Activated naive CD4-positive, alpha-beta T cell treated with anti-CD3 and anti-CD28 coated beads for 36 hours (primary cell): ENCODE results near the gene KEL. TPM values are rescaled to one million over a fixed set of nuclear protein-coding genes. Genes with fewer than 3 reads are reported as not detected.

Source experiments
- CTCF ChIA-PET: fragments of 350-600 bp; sonication (Branson Sonifier 250); formaldehyde crosslinking; loops from one replicate; lab custom pipeline; 2021; ENCODE audit warnings: antibody characterized with exemption; lab: Charles Lee
- DNase-seq: peaks from one replicate; pipeline ENCODE4 v3.0.0-alpha.2; 2020
- H3K27ac Mint-ChIP-seq: one replicate; pipeline ENCODE4 v1.8.0; 2021; ENCODE audit warnings: mild to moderate bottlenecking, mixed read lengths
- H3K27me3 Mint-ChIP-seq: one replicate; pipeline ENCODE4 v1.8.0; 2021; ENCODE audit warnings: low read depth, mixed read lengths
- H3K36me3 Mint-ChIP-seq: one replicate; pipeline ENCODE4 v1.8.0; 2021; ENCODE audit warnings: low read depth, mixed read lengths
- H3K4me1 Mint-ChIP-seq: one replicate; pipeline ENCODE4 v1.8.0; 2021; ENCODE audit warnings: low read depth, mixed read lengths
- H3K4me3 Mint-ChIP-seq: one replicate; pipeline ENCODE4 v1.8.0; 2021; ENCODE audit warnings: mild to moderate bottlenecking, moderate library complexity, mixed read lengths
- H3K9me3 Mint-ChIP-seq: one replicate; pipeline ENCODE4 v1.8.0; 2021; ENCODE audit warnings: mixed read lengths
- intact Hi-C: fragments of 100-400 bp; cut with micrococcal nuclease; formaldehyde crosslinking; loops from one replicate; pipeline ENCODE4 v1.15.1; 2023
- total RNA-seq, 2 experiments: library from RNA; stranded (reverse); gene quantifications; one replicate each; pipeline ENCODE4 v1.2.3, GENCODE V29; 2021

Gene KEL
- total RNA-seq, 2 experiments from 2014 or later = 0.52 to 0.83 TPM

- Mint-ChIP-seq H3K9me3 (peaks cover 4% of the 10 kb centered on the region), H3K4me3 (no peak overlapping the region), H3K4me1 (no peaks in the 10 kb centered on the region), H3K27me3 (peaks cover 14% of the 10 kb centered on the region), H3K27ac (no peak overlapping the region), H3K36me3 (peaks cover 1% of the 10 kb centered on the region)
- CTCF ChIA-PET = interaction anchor here (0.7 kb wide), 1 partner anchor 292 kb away, joined by 3 read pairs; no protein-coding TSS in a partner anchor
- intact Hi-C loops = no loop called here
- DNase-seq = no peak
These were observed 56.4 kb downstream of the KEL start for GRCh38 chr7:142905759-142906158.

GRCh38 chr7:142904128-142904527, 58.0 kb downstream of the KEL start:
- intact Hi-C loops = no loop called here
- H3K4me1 Mint-ChIP-seq = no peaks in the 10 kb centered on the region
- peaks cover 7% of the 10 kb centered on the region for H3K27me3 Mint-ChIP-seq
- H3K27ac Mint-ChIP-seq = no peak overlapping the region
- no peak overlapping the region for H3K4me3 Mint-ChIP-seq
- peaks cover 1% of the 10 kb centered on the region for H3K36me3 Mint-ChIP-seq
- peaks cover 4% of the 10 kb centered on the region for H3K9me3 Mint-ChIP-seq
- DNase-seq = no peak
- CTCF ChIA-PET = interaction anchor here (0.5 to 1.4 kb wide), 3 partner anchors 18 to 99 kb away, joined by 3 to 4 read pairs (median 3); no protein-coding TSS in a partner anchor

- CTCF ChIA-PET = interaction anchor here (0.7 to 1.6 kb wide), 5 partner anchors 10 to 575 kb away, joined by 3 to 4 read pairs (median 3); no protein-coding TSS in a partner anchor
- no peak overlapping the region for H3K27ac Mint-ChIP-seq
- H3K27me3 Mint-ChIP-seq = no peaks in the 10 kb centered on the region
- peaks cover 4% of the 10 kb centered on the region for H3K9me3 Mint-ChIP-seq
- peaks cover 1% of the 10 kb centered on the region for H3K36me3 Mint-ChIP-seq
- no peaks in the 10 kb centered on the region for H3K4me1 Mint-ChIP-seq
- no peak for DNase-seq
- H3K4me3 Mint-ChIP-seq = no peak overlapping the region
- intact Hi-C loops = no loop called here
These were observed 60.5 kb downstream of the KEL start for GRCh38 chr7:142901426-142902259.

- H3K27ac Mint-ChIP-seq = no peak overlapping the region
- CTCF ChIA-PET = interaction anchor here (1.1 to 1.3 kb wide), 2 partner anchors 19 to 26 kb away, joined by 3 read pairs; no protein-coding TSS in a partner anchor
- H3K36me3 Mint-ChIP-seq = peaks cover 1% of the 10 kb centered on the region
- no peaks in the 10 kb centered on the region for H3K4me1 Mint-ChIP-seq
- DNase-seq = no peak
- H3K9me3 Mint-ChIP-seq = peaks cover 2% of the 10 kb centered on the region
- H3K27me3 Mint-ChIP-seq = no peaks in the 10 kb centered on the region
- intact Hi-C loops = no loop called here
- H3K4me3 Mint-ChIP-seq = no peak overlapping the region
These were observed 62.5 kb downstream of the KEL start for GRCh38 chr7:142899661-142900060.

GRCh38 chr7:142898377-142899170, 63.6 kb downstream of the KEL start:
- CTCF ChIA-PET = interaction anchor here (0.7 to 1.1 kb wide), 2 partner anchors 18 to 540 kb away, joined by 3 to 5 read pairs; no protein-coding TSS in a partner anchor
- H3K9me3 Mint-ChIP-seq = peaks cover 2% of the 10 kb centered on the region
- intact Hi-C loops = no loop called here
- H3K4me3 Mint-ChIP-seq = no peak overlapping the region
- peaks cover 1% of the 10 kb centered on the region for H3K36me3 Mint-ChIP-seq
- no peak for DNase-seq
- no peaks in the 10 kb centered on the region for H3K27me3 Mint-ChIP-seq
- H3K27ac Mint-ChIP-seq = no peak overlapping the region
- no peaks in the 10 kb centered on the region for H3K4me1 Mint-ChIP-seq

GRCh38 chr7:142897691-142898090, 64.5 kb downstream of the KEL start:
- CTCF ChIA-PET = no interaction called here
- no peaks in the 10 kb centered on the region for H3K4me1 Mint-ChIP-seq
- no peak overlapping the region for H3K4me3 Mint-ChIP-seq
- no peaks in the 10 kb centered on the region for H3K9me3 Mint-ChIP-seq
- H3K36me3 Mint-ChIP-seq = no peaks in the 10 kb centered on the region
- no peak overlapping the region for H3K27ac Mint-ChIP-seq
- intact Hi-C loops = no loop called here
- DNase-seq = no peak
- H3K27me3 Mint-ChIP-seq = no peaks in the 10 kb centered on the region

- Mint-ChIP-seq H3K4me1 (no peaks in the 10 kb centered on the region), H3K4me3 (no peak overlapping the region), H3K36me3 (no peaks in the 10 kb centered on the region), H3K27ac (no peak overlapping the region), H3K9me3 (no peaks in the 10 kb centered on the region), H3K27me3 (no peaks in the 10 kb centered on the region)
- CTCF ChIA-PET = interaction anchor here (0.6 kb wide), 1 partner anchor 38 kb away, joined by 3 read pairs; no protein-coding TSS in a partner anchor
- intact Hi-C loops = no loop called here
- DNase-seq = no peak
These were observed 65.3 kb downstream of the KEL start for GRCh38 chr7:142896741-142897379.

- H3K27ac Mint-ChIP-seq = no peak overlapping the region
- H3K27me3 Mint-ChIP-seq = no peaks in the 10 kb centered on the region
- CTCF ChIA-PET = interaction anchor here (0.6 kb wide), 1 partner anchor 39 kb away, joined by 3 read pairs; no protein-coding TSS in a partner anchor
- no peaks in the 10 kb centered on the region for H3K36me3 Mint-ChIP-seq
- no peaks in the 10 kb centered on the region for H3K4me1 Mint-ChIP-seq
- intact Hi-C loops = no loop called here
- no peaks in the 10 kb centered on the region for H3K9me3 Mint-ChIP-seq
- H3K4me3 Mint-ChIP-seq = no peak overlapping the region
- DNase-seq = no peak
These were observed 66.0 kb downstream of the KEL start for GRCh38 chr7:142896151-142896550.

GRCh38 chr7:142894985-142895593, 67.1 kb downstream of the KEL start:
- H3K9me3 Mint-ChIP-seq = no peaks in the 10 kb centered on the region
- no peaks in the 10 kb centered on the region for H3K27me3 Mint-ChIP-seq
- intact Hi-C loops = no loop called here
- CTCF ChIA-PET = interaction anchor here (1.3 kb wide), 1 partner anchor 41 kb away, joined by 3 read pairs; no protein-coding TSS in a partner anchor
- no peak for DNase-seq
- H3K4me3 Mint-ChIP-seq = no peak overlapping the region
- no peaks in the 10 kb centered on the region for H3K4me1 Mint-ChIP-seq
- no peak overlapping the region for H3K27ac Mint-ChIP-seq
- H3K36me3 Mint-ChIP-seq = no peaks in the 10 kb centered on the region

GRCh38 chr7:142894112-142894984, 67.8 kb downstream of the KEL start:
- no peak overlapping the region for H3K4me3 Mint-ChIP-seq
- CTCF ChIA-PET = interaction anchor here (1.3 kb wide), 1 partner anchor 42 kb away, joined by 3 read pairs; no protein-coding TSS in a partner anchor
- intact Hi-C loops = no loop called here
- H3K27me3 Mint-ChIP-seq = no peaks in the 10 kb centered on the region
- H3K4me1 Mint-ChIP-seq = no peaks in the 10 kb centered on the region
- DNase-seq = no peak
- no peaks in the 10 kb centered on the region for H3K9me3 Mint-ChIP-seq
- no peak overlapping the region for H3K27ac Mint-ChIP-seq
- no peaks in the 10 kb centered on the region for H3K36me3 Mint-ChIP-seq

GRCh38 chr7:142892951-142893350, 69.2 kb downstream of the KEL start:
- Mint-ChIP-seq H3K4me1 (no peaks in the 10 kb centered on the region), H3K36me3 (no peaks in the 10 kb centered on the region), H3K9me3 (no peaks in the 10 kb centered on the region), H3K27me3 (no peaks in the 10 kb centered on the region), H3K4me3 (no peak overlapping the region), H3K27ac (no peak overlapping the region)
- CTCF ChIA-PET = interaction anchor here (1.1 kb wide), 1 partner anchor 12 kb away, joined by 3 read pairs; no protein-coding TSS in a partner anchor
- no peak for DNase-seq
- intact Hi-C loops = no loop called here
